ENCODE measurements around the gene MCFD2.
"Not testable (repeated sequence)": the region's sequence is repeated elsewhere in the genome, so short reads cannot be mapped to it uniquely, and the experiment has no call there.

Gene MCFD2

GRCh38 chr2:46937471-46937901 is 21.9 kb upstream of the MCFD2 start:
- no peak for DNase-seq (ENCODE audit: low spot score)

- no peak for DNase-seq (ENCODE audit: low spot score)
These were observed 21.0 kb upstream of the MCFD2 start for GRCh38 chr2:46936566-46936965.

- DNase-seq (ENCODE audit: low spot score): no peak
These were observed 19.5 kb upstream of the MCFD2 start for GRCh38 chr2:46935071-46935470.

GRCh38 chr2:46929612-46930011 is 14.0 kb upstream of the MCFD2 start:
- no peak for DNase-seq (ENCODE audit: low spot score)

- no peak for DNase-seq (ENCODE audit: low spot score)
These were observed 11.3 kb upstream of the MCFD2 start for GRCh38 chr2:46926863-46927262.

- no peak for DNase-seq (ENCODE audit: low spot score)
These were observed 10.1 kb upstream of the MCFD2 start for GRCh38 chr2:46925474-46926351.

- no peak for DNase-seq (ENCODE audit: low spot score)
These were observed 9.0 kb upstream of the MCFD2 start for GRCh38 chr2:46924608-46925007.

GRCh38 chr2:46924038-46924437 is 8.4 kb upstream of the MCFD2 start:
- no peak for DNase-seq (ENCODE audit: low spot score)

GRCh38 chr2:46923041-46923528 is 7.5 kb upstream of the MCFD2 start:
- no peak for DNase-seq (ENCODE audit: low spot score)

GRCh38 chr2:46922606-46923005 is 7.0 kb upstream of the MCFD2 start:
- no peak for DNase-seq (ENCODE audit: low spot score)

- DNase-seq (ENCODE audit: low spot score): no peak
These were observed 6.3 kb upstream of the MCFD2 start for GRCh38 chr2:46921676-46922448.

GRCh38 chr2:46917628-46918027 is 2.0 kb upstream of the MCFD2 start:
- no peak for DNase-seq (ENCODE audit: low spot score)

- DNase-seq (ENCODE audit: low spot score): peak; percentile 65
These were observed 415 bp upstream of the MCFD2 start for GRCh38 chr2:46915811-46916630.

GRCh38 chr2:46914578-46915230 is 902 bp downstream of the MCFD2 start:
- no peak for DNase-seq (ENCODE audit: low spot score)

- peak; percentile 32 for DNase-seq (ENCODE audit: low spot score)
These were observed 1.9 kb downstream of the MCFD2 start for GRCh38 chr2:46913471-46914381.

GRCh38 chr2:46909771-46910419 is 5.7 kb downstream of the MCFD2 start:
- DNase-seq (ENCODE audit: low spot score): no peak

GRCh38 chr2:46909150-46909549 is 6.5 kb downstream of the MCFD2 start:
- no peak for DNase-seq (ENCODE audit: low spot score)

- not testable (repeated sequence) for DNase-seq (ENCODE audit: low spot score)
These were observed 10.5 kb downstream of the MCFD2 start for GRCh38 chr2:46904908-46905678.

GRCh38 chr2:46902980-46903379 is 12.6 kb downstream of the MCFD2 start:
- DNase-seq (ENCODE audit: low spot score): not testable (repeated sequence)
